ENCODE data around the gene DYSF.

DYSF gene

DNA sequence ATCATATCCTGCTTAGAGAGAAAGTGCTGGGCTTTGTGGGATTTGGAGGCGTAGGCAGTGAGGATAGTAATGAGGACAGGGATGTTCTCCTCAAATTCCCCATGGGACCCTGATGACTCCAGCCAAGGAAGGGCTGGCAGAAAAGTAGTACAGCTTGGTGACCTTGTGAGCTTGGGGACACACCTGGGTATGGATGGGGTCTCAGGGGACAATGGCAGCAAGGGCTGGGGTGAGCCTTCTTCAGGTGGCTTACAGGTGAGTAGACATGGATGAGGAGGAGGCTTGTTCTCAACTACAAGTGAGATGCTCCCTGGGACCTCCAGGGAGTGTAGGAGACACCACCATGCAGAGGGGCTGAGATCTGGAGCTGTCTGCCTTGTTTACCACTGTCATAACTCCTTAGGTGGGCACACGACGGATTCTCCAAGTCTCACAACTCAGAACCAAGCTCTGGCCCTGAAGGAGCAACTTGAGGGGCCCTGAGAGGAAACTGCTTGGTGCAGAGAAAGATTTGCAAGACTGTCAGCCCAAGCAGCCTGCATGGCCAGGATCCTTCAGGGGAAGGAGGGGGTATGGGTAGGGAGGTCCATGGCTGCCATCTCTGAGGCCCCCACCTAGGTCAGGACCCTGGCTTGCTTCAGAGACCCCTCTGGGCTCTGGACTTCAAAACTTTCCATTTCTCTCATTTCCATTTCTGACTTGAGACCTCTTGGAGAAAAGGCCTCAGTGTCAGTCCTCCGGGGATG is 262.8 kb downstream of the DYSF start:
- no peak for DNase-seq

DNA sequence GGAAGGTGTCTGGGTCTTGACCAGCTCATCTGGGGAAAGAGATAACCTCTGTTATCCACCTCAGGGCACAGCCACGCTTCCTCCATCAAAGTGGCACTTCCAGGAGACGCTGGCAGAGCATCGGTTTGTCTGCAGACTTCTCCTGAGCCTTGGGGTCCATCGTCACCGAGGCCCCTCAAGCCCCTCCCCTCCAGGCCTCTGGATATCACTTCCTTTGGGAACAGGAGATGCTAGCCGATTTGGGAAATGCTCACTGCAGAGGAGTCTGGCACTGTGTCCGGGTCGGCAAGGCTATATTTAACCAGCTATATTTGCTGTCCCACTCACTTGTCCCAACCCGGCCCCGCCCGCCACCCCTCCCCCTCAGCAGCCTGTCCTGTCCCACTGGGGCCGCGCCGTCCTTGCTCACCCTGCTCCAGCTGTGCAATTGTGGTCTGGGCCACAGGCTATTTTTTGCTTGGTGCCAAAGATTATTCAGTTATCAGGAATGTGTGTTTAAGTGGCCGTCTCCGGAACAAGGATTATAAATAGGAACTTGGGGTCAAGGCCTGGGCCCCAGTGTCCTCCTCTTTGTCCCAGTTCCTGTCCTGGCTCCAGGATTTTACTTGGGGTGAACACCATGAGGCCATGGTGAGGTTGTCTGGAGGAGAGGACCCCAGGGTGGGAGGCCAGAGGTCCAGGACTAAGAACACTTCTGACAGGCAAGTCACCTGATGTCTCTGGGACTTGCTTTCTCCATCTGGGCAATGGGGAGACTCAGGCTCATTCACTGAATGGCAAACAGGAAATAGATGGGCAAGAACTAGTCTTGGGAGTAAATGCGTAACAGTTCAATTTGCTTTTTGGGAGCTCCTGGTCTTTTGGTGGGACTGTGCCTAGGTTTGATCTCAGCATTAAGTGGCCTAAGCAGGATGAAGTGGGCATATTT is 263.6 kb downstream of the DYSF start:
- DNase-seq, result no peak

DNA sequence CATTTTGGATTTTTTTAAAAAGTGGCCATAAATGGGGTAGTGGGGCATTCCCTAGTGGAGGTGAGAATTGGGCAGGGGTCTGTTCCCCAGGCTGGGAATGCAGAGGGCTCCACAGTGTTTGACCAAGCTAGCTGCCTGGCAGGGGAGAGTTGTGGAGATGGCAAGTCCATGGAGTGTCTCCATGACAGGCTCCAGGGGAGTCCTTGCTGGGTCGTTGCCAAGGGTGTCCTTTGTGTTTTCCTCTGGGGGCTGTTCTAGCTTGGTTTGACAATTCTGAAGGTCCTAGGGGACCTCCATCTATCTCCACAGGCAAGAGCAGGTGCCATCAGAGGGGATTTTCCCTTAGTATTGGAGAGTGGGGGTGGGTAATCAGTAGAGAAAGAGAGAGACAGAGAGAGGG is 265.3 kb downstream of the DYSF start:
- DNase-seq, result no peak

DNA sequence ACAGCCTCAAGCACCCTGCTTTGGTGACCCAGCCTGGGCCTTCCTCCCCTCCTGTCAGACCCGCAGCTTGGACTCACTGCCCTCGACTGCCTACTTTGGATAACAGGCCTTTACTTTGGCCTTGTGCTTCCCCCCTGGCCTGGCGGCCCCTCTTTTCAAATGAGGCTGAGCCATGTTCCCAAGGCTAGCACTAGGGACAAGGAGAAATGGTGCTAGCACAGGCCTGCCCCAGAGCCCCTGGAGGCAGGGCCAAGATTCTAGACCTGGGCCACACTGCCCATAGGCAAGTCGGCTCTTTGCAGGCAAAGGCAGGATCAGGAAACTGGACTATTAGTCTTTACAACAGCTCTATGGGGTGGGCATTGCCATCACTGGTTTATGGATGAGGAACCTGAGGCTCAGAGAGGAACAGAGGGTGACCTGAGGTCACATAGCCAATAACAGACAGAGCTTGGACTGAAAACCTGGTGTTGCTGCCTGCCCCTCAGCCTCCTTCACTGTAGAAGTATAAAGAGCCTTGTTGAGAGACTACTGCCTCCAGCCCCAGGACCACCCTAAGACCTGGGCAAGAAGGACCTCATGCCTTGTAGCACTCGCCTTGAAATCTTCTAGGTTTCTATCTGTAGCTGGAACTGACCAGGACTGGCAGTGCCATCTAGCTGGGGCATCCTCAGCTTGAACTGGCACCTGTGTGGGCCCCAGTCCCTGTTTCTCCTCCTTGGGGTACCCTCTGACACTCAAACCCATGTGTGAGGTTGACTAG is 266.3 kb downstream of the DYSF start:
- no peak for DNase-seq

DNA sequence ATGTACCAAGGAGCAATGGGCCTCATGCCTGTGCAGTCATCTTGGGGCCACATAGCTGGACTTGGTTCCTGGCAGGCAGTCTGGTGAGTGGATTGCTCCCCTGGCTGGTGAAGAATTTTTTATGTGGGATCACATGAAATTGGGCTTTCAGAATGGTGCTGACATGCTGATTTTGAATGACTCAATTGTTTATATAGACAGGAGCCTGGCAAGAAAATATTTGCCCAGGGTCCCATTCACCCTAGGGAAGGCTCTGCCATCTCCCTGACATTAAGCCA is 266.9 kb downstream of the DYSF start:
- DNase-seq, result no peak

DNA sequence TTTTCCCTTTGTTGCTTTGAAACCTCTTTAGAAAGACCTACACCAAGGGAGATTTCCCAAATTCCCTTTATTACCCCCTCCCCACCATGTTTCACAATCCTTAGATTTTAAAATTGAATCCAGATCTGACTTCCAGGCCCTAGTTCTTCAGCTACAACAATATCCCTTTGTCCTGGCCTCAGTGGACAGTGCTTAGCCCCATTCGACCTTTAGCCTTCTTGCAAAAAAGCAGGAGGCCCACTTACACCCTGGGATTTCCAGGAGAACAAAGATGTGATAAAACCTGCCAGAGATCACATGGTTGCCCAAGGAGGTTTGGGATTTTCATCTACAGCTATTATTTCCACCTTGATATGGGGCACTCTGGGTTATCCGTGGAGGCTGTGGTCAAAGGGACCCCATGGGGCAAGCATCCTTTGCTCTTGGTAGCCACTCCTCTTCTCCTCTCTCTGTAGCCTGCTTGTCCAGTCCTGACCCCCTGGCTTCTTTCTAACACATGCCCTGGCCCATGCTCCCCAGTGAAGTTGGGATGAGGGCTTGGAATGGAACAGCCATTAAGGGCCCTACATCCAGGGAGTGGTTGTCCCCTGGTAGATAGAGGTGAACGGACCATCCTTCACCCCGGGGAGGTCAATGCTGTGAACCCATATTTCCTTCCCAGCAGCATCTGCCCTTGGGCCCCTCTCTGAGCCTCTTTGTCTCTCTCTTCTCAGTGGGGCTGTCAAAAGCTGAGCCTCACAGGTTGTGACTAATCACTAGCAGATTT is 267.4 kb downstream of the DYSF start:
- no peak for DNase-seq

DNA sequence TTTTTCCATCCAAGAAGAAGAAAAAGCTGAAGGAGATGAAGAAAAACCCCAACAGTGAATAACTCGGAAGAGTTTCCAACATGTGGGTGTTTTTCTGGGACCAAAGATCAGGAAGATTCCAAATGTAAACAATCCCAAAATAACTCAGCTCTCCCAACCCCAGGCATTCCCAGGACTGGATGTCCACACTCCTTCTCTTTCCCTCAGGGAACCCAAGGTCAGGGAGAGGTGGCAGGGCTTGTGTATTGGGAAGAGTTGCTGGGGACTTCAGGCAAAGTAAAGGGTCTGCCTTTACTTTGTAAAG is 268.0 kb downstream of the DYSF start:
- DNase-seq, result no peak

DNA sequence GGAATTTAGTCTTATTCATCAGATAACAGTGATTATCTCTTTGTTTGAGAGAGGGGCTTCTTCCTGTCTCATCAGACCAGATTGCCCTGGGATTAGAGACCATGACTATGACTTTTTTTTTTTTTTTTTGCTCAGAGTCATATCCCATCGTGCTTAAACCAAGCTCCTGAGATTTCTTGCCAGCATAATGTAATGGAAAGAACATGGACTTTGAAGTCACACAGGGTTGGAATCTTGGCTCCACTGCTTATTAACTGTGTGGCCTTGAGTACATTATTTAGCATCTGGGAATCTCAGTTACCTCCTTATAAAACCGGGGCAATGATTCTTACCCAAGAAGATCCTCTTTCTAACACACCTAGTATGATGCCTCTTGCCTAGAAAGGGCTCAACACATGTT is 268.3 kb downstream of the DYSF start:
- no peak for DNase-seq

DNA sequence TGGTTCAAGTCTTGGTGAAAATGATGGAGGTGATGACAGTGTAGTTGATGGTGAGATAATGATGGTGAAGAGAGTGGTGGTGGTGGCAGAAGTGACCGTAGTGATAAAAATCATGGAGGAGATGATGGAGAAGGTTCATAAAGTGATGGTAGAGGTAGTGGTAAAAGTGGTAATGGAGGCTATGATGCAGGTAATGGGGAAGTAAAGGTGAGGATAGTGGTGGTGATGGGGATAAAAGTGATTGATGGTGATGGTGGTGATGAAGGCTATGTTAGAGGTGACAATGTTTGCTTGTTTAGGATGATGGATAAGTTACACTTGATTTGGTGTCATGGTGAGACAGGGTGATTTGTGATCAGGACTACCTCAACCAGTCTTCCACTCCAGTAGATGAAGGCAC is 268.9 kb downstream of the DYSF start:
- no peak for DNase-seq

DNA sequence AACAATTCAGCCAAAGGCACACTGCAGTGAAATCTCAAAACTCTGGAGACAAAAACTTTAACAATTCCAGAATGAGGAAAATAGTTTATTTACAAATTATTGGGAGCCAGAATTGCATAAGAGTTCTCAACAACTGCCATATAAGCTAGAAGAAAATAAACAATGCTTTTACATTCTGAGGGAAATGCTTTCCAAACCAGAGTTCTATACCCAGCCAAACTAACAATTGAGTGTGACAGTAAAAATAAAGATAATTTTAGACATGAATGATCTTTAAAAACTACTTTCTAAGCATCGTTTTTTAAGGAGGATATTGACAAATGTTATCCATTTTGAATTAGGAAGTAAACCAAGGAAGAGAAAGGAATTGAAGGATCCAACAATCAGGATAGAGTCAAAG is 271.4 kb downstream of the DYSF start:
- no peak for DNase-seq

DNA sequence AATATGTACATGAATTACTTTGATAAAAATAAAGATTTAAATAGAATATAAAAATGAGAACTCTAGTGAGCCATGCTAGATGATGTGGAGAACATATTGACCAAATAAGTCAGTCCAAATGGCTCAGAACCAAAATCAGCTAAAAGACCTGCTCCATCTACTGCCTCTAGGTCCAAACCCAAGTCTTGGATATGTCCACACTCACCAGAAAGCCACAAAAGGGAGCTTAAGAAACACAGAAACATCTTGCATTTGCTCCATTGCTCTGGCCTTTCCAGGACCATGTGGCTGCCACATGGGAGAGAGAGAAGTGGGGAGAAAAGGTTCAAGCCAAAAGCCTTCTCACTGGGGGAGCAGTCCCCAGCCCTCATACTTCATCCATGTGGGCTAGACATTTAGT is 272.5 kb downstream of the DYSF start:
- no peak for DNase-seq

DNA sequence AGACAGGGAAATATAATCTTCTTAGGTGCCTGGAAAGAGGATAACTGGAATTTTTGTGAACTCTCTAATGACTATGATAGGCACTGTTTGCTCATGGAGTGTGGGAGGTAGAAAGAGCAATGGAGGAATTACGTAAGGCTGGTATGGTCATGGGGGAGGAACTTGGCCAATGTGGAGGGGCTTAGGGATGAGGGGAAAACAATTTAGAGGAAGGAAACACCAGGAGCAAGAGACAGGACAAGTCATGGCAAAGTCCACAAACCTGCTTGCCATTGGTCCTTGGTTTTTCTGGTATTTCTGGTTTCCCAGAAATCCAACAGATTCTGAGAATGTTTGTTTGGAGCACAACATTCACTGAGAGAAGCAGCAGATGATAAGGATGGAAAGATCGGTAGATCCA is 274.2 kb downstream of the DYSF start:
- no peak for DNase-seq

DNA sequence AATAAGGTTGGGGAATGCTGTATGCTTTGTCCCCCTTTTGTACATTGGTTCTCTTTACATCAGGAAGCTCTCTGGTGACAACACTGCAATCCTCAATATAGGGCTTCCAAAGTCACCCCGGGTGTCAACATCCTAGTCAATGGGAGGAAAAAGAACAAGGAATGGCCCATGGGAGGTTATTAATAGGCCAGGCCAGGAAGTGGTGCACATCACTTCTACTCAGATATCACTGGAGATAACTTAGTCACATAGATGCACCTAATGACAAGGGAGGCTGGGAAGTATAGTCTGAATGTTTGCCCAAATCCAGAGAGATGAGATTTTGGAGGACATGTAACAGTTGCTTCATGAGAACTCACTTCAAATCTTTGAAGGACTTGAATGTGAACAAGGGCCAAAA is 274.7 kb downstream of the DYSF start:
- DNase-seq, result no peak

DNA sequence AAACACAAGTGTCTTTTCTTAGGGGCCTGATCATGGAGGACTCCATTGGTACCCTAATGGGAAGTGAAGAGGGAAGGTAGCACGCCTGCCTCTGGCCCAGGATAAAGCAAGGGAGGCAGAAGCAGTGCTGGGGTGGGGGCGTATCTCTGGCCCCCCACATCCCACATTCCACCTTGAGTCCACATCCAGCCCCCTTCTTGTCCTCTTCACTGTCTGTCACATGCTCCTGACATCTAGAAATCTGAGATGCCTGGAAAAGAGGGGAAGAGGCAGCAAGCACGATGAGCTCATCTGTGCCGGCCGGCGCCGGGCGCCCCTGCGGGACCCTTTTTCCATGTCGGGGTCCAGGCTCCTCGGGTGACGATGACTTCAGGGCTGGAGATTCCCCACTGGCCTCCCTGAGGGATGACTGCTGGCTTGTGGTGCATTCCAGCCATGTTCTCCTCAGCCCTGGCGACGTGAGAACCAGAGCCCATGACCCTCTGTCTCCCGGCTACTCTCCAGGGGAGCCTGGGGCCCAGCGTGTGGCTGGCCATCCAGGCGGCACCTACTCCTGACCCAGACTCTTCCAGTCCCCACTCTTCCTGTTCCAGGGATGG is 277.5 kb downstream of the DYSF start:
- no peak for DNase-seq

DNA sequence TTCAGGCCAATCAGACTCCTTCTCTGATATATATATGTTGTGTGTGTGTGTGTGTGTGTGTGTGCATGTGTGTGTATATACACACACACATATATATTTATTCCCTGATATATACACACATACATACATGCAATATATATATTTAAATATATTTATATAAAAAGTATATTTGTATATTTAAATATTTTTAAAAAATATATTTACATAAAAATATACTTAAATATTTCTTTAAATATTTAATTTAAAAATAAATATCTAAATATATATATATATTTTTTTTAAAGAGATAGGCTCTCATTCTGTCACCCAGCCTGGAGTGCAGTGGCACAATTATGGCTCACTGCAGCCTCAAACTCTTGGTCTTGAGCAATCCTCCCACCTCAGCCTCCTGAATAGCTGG is 281.3 kb downstream of the DYSF start:
- no peak for DNase-seq

DNA sequence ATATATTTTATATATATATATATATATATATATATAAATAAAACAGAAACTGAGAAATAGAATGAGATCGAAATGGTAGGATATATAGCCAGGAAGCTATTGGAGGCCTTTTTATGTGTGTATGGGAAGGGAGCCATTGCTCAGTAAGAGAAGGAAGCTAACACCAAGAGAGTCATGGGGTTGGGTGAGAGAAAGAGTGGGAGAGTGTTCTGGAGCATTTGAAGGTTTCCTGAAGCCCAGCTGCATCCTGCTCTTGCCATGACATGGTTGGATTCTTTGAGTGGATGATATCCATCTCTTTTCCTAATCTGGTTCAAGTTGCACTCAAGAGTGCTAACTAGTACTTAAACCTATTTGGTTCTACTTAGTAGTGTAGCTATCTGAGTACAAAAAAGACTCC is 282.3 kb downstream of the DYSF start:
- DNase-seq, result no peak

Data from NCI-H446 (cell line).